ENCODE measurements around the gene RXRG.

DNA sequence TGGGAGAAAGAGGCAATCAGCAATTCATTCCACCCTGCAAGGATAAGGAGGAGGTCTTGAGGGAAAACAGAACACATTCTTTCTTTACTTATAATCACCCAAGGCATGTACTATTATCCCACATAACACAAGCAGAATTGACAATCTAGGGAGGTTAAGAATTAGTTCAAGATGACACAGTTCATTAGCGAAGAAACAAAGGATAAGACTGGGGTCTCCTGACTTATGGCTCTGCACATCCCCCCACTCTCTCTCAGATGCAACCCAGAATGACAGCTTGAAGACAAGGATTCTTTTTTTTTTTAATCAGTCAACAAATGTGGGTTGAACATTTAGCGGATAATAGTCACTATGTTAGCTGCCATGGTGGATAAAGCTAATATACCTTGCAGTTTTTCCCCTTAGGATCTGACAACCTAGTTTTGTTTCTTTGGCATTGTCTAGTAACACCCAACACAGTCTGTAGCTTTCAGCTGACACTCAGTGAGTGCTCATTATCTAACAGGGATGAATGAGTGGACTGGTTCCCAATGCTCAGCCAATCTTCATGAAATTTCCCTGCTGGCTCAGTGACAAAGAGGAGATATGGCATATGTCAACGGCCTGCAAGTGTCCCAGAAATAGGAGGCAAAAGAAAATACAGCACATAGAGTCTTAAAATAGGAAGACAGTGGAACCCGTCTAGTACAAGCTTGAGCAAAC is 35.1 kb downstream of the RXRG start:
- TF ChIP-seq, protein P1, sequence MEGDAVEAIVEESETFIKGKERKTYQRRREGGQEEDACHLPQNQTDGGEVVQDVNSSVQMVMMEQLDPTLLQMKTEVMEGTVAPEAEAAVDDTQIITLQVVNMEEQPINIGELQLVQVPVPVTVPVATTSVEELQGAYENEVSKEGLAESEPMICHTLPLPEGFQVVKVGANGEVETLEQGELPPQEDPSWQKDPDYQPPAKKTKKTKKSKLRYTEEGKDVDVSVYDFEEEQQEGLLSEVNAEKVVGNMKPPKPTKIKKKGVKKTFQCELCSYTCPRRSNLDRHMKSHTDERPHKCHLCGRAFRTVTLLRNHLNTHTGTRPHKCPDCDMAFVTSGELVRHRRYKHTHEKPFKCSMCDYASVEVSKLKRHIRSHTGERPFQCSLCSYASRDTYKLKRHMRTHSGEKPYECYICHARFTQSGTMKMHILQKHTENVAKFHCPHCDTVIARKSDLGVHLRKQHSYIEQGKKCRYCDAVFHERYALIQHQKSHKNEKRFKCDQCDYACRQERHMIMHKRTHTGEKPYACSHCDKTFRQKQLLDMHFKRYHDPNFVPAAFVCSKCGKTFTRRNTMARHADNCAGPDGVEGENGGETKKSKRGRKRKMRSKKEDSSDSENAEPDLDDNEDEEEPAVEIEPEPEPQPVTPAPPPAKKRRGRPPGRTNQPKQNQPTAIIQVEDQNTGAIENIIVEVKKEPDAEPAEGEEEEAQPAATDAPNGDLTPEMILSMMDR (IDR thresholded peaks at IDR 0.05) = no peak
- no peak for TF ChIP-seq POLR2A (IDR thresholded peaks at IDR 0.05)
